ENCODE results near the gene CERS5. TPM values are rescaled to one million over a fixed set of nuclear protein-coding genes. Genes with fewer than 3 reads are reported as not detected.
"Not testable (repeated sequence)": the region's sequence is repeated elsewhere in the genome, so short reads cannot be mapped to it uniquely, and the experiment has no call there.

The CERS5 gene
- polyA plus RNA-seq, 4 donors: 66.2 to 82.3 (median 75.8) TPM

GRCh38 chr12:50187084-50187900 lies 20.1 kb upstream of the CERS5 start:
- DNase-seq (ENCODE audit: low read depth in 4 of 4, low spot score in 3 of 4): no peak

- DNase-seq (ENCODE audit: low read depth in 4 of 4, low spot score in 3 of 4): no peak
These were observed 19.5 kb upstream of the CERS5 start for GRCh38 chr12:50186681-50187080.

GRCh38 chr12:50185970-50186663 lies 18.9 kb upstream of the CERS5 start:
- DNase-seq (ENCODE audit: low read depth in 4 of 4, low spot score in 3 of 4): no peak

- no peak for DNase-seq (ENCODE audit: low read depth in 4 of 4, low spot score in 3 of 4)
These were observed 18.2 kb upstream of the CERS5 start for GRCh38 chr12:50185301-50185895.

GRCh38 chr12:50184261-50184660 lies 17.1 kb upstream of the CERS5 start:
- no peak for DNase-seq (ENCODE audit: low read depth in 4 of 4, low spot score in 3 of 4)

GRCh38 chr12:50182461-50182860 lies 15.3 kb upstream of the CERS5 start:
- no peak for DNase-seq (ENCODE audit: low read depth in 4 of 4, low spot score in 3 of 4)

- DNase-seq (ENCODE audit: low read depth in 4 of 4, low spot score in 3 of 4): no peak
These were observed 14.5 kb upstream of the CERS5 start for GRCh38 chr12:50181691-50182090.

- no peak for DNase-seq (ENCODE audit: low read depth in 4 of 4, low spot score in 3 of 4)
These were observed 8.5 kb upstream of the CERS5 start for GRCh38 chr12:50175716-50176026.

- DNase-seq (ENCODE audit: low read depth in 4 of 4, low spot score in 3 of 4): peak in 3 of 4 donors; percentile 60 to 67 (median 65)
These were observed 8.0 kb upstream of the CERS5 start for GRCh38 chr12:50174971-50175715.

- no peak for DNase-seq (ENCODE audit: low read depth in 4 of 4, low spot score in 3 of 4)
These were observed 445 bp downstream of the CERS5 start for GRCh38 chr12:50166799-50167048.

- no peak for DNase-seq (ENCODE audit: low read depth in 4 of 4, low spot score in 3 of 4)
These were observed 2.2 kb downstream of the CERS5 start for GRCh38 chr12:50164963-50165362.

GRCh38 chr12:50162230-50162629 lies 4.9 kb downstream of the CERS5 start:
- no peak for DNase-seq (ENCODE audit: low read depth in 4 of 4, low spot score in 3 of 4)

- DNase-seq (ENCODE audit: low read depth in 4 of 4, low spot score in 3 of 4): no peak
These were observed 6.5 kb downstream of the CERS5 start for GRCh38 chr12:50160643-50161042.

GRCh38 chr12:50157259-50157658 lies 9.9 kb downstream of the CERS5 start:
- DNase-seq (ENCODE audit: low read depth in 4 of 4, low spot score in 3 of 4): no peak

- no peak for DNase-seq (ENCODE audit: low read depth in 4 of 4, low spot score in 3 of 4)
These were observed 10.5 kb downstream of the CERS5 start for GRCh38 chr12:50156641-50157040.

GRCh38 chr12:50154947-50155346 lies 12.2 kb downstream of the CERS5 start:
- not testable (repeated sequence) for DNase-seq (ENCODE audit: low read depth in 4 of 4, low spot score in 3 of 4)

GRCh38 chr12:50151047-50151687 lies 16.0 kb downstream of the CERS5 start:
- no peak for DNase-seq (ENCODE audit: low read depth in 4 of 4, low spot score in 3 of 4)

GRCh38 chr12:50149311-50149710 lies 17.9 kb downstream of the CERS5 start:
- DNase-seq (ENCODE audit: low read depth in 4 of 4, low spot score in 3 of 4): no peak

- not testable (repeated sequence) for DNase-seq (ENCODE audit: low read depth in 4 of 4, low spot score in 3 of 4)
These were observed 19.2 kb downstream of the CERS5 start for GRCh38 chr12:50148011-50148410.

- no peak for DNase-seq (ENCODE audit: low read depth in 4 of 4, low spot score in 3 of 4)
These were observed 19.9 kb downstream of the CERS5 start for GRCh38 chr12:50147281-50147680.

GRCh38 chr12:50145439-50145838 lies 21.7 kb downstream of the CERS5 start:
- DNase-seq (ENCODE audit: low read depth in 4 of 4, low spot score in 3 of 4): no peak

Data from left renal pelvis (tissue), 4 donors.